ENCODE measurements around the gene PPIA.
A peak's percentile ranks its signal among the peaks of the same experiment; 100 is the strongest.
"Not testable (repeated sequence)": the region's sequence is repeated elsewhere in the genome, so short reads cannot be mapped to it uniquely, and the experiment has no call there.

Gene PPIA

GRCh38 chr7:44762726-44763522 lies 33.6 kb upstream of the PPIA start:
- DNase-seq: no peak

DNA sequence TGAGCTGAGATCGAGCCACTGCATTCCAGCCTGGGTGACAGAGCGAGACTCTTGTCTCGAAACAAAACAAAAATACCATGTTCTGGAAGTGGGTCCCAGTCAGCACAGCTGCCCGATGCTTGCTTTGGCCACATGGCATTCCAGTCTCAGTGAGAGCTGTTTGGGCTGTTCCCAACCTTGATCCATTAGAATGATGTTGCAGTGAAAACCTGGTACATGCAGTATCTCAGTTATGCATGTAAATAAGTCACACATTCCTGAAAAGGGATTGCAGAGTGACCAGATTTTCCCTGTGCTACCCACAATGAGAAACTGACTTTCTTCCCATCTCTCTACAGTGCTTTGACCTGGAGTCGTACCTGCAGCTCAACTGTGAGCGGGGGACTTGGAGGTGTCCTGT lies 32.4 kb upstream of the PPIA start:
- no peak for DNase-seq

GRCh38 chr7:44764665-44765578 lies 31.6 kb upstream of the PPIA start:
- DNase-seq: peak in 6 of 56 donors; percentile 9 to 35 (median 30)

DNA sequence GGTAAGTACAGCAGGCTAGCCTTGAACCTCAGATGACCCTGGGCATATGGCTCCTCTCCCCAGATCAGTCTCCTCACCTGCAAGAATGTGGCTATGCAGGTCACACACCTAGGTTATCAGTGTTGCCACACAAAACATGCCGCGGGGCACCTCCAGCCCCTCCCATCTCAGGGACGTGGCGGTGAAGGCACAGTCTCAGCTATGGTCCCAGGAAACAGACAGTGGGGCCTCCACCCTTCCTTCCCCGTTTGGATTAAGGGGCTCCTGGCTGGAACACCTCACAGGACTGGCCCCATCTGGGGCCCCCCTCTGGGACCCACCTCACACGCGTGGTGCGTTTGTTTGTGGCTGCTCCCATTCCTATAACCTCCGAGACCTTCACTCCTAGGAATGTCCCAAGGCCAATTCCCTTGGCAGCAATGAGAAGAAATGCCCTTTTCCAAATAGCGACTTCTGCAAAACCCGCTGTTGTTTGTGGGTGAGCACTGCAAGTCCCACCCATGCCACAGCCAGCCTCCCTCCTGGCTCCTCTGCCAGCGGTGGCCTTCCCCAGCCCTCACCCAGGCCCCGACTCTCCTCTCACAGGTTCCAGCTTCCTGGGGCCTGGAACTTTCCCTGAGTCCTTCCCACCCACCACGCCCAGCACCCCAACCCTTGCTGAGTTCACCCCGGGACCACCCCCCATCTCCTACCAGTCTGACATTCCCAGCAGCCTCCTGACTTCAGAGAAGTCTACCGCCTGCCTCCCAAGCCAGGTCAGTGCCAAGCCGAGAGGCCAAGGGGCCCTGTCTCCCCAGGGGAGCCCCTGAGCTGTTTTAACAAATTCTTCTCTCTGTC lies 30.7 kb upstream of the PPIA start:
- DNase-seq: no peak

- no peak for DNase-seq
These were observed 30.1 kb upstream of the PPIA start for GRCh38 chr7:44766416-44766801.

DNA sequence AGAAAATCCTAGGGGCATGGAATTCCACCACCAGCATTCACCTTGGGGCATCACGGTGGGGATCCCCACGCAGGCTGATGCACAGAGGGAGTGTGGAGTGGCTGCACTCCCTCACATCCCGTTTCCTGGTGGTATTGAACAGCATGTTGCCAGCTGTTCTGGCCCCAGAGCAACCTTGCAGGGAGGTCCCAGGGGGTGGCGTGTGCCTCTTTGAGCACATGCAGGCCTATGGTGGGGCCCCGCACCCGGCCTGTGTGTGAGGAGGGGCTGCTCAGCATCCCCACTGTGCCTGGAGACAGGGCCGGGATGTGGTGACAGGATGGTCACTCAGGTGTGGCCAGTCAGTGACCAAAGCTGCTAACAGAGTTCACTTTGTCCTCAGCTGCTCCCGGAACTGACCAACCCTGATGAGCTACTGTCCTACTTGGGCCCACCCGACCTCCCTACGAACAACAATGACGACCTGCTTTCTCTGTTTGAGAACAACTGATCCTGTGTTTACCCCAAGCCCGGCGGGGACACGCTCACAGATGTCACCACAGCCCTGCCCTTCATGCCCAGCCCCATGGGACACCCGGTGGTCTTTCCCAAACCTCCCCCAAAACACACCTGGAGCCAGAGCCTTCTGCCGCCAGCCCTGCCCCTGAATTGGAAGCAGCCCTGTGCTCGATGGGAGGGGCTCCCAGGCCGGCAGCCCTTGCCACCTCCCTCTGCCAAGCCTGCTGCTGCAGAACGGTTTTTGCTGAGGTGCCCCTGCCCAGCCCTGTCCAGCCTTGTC lies 29.2 kb upstream of the PPIA start:
- peak in 29 of 56 donors; percentile 13 to 73 (median 47) for DNase-seq

DNA sequence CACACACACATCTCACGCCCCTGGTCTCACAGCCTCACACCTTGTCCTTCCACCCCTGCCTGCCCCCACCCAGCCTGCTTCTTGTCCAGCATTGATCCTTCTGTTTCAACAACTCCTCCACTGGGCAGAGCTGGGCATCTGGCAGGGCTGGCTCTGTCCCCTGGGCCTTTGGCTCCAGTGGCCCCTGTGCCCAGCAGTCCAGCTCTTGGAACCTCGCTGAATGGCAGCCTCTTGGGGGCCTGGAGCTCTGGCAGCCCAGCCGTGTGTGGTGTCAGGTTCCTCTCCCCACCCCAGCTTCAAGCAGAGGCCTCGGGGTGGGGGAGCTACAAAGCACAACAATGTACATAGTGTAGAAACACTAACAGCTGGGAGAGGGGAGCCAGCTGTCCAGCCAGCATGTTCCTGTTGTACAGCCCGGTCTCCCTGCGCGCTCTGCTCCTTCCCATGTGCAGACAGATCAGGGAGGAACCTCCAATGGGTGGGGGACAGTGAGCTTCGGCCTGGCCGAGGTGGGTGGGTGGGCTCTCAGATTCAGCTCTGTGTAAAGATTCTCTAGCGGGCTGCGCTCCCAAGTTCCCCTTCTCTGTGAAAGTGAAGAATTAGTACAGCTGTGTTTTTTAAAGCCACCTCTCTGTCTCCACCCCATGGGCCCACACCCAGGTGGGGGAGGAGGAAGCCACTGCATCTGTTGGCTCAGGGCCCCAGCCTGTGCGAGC lies 28.4 kb upstream of the PPIA start:
- peak in 47 of 56 donors; percentile 8 to 83 (median 56) for DNase-seq

- peak in 17 of 56 donors; percentile 12 to 51 (median 26) for DNase-seq
These were observed 27.7 kb upstream of the PPIA start for GRCh38 chr7:44768628-44769371.

GRCh38 chr7:44769376-44769775 lies 27.1 kb upstream of the PPIA start:
- DNase-seq: peak in 3 of 56 donors; percentile 17 to 37 (median 34)

GRCh38 chr7:44769776-44770294 lies 26.6 kb upstream of the PPIA start:
- no peak for DNase-seq

DNA sequence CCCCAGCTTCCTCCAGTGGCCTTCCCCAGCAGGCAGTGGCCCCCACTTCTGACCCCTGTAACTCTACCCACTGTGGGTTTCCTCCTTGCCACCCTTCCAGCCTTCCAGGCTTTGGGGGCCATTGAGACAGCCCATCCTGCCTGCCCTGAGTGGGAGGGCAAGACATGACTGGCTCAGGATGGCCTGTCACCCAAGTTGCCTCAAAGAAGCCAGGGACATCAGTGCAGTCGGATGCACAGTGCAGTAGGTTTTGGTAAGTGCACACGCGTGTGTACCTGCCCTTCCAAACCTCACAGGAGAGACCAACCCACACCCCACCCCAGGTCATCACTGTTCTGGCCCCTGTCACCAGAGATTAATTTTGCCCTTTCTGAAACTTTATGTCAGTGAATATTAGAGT lies 25.1 kb upstream of the PPIA start:
- DNase-seq: no peak

GRCh38 chr7:44772440-44772839 lies 24.0 kb upstream of the PPIA start:
- DNase-seq: no peak

GRCh38 chr7:44772867-44773266 lies 23.6 kb upstream of the PPIA start:
- no peak for DNase-seq

GRCh38 chr7:44774486-44774885 lies 22.0 kb upstream of the PPIA start:
- not testable (repeated sequence) for DNase-seq

DNA sequence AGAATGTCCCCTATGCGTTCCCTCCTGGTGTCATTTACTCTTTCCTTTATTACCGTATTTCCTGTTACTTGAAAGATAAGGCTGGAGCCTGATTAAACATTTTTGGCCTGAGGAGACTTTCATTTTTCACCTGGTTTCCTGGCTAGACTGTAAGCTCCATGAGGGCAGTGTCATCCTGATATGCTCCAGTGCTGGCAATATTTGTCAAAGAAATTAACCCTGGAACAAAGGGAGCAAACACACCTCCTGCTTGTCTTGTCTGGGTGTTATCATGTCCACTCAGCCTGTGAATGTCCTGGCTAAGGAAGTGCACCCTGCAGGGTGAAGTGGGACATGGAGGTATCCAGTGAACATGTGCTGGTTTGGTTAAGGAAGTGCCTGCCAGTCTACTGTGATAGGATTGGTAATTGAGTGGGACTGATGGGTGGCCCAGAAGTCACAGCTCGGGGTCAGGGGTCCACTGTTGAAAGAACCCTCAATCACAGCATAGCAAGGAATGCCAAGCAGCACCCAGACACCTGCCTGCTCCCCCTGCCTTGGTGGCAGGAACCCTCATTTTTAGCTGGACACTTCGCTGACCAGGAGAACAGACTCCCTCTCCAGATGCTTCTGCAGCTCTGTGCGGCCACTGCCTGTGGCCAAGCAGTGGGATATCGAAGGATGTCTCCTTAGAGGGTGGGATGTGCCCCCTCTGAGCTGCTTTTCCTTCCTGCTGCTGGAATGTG lies 20.9 kb upstream of the PPIA start:
- DNase-seq: no peak

DNA sequence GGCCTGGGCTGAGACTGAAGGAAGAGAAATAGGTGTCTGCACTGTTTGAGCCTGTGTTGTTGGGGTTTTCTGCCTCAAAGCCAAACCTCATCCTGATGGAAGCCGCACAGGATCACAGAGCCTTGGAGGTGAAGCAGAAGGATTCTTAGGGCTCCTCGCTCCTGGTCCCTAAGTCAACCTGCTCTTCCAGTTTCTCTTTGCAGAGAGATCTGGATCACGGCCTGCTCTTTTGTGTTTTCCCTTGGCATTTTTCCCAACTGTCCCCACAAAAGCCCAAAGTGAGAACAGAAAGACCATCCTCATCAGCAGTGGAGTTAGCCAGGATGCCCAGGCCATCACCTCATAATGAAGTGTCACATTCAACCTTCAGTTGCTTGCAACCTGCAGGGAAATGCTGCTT lies 20.3 kb upstream of the PPIA start:
- no peak for DNase-seq

- no peak for DNase-seq
These were observed 14.0 kb upstream of the PPIA start for GRCh38 chr7:44782460-44782859.

DNA sequence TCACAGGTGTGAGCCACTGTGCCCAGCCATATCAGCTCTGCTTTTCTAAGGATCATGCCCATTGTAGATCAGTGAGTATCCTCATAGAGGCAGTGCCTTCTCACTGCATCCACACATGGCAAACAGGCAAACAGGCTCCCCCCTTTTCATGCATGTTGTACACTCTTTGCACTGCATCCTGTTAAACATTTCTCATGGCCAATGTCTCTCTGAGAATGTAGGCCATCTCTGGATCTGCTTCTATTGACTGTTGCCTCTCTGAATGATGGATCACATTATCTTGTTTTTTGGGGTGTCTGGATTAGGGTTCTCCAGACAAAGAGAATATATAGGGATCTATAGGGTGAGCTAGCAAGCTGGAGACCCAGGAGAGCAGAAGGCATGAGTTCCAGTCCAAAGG lies 13.1 kb upstream of the PPIA start:
- DNase-seq: no peak

Measured in nucleus accumbens (tissue), 56 donors.